Measurements from ENCODE around the gene SCTR.

The SCTR gene

DNA sequence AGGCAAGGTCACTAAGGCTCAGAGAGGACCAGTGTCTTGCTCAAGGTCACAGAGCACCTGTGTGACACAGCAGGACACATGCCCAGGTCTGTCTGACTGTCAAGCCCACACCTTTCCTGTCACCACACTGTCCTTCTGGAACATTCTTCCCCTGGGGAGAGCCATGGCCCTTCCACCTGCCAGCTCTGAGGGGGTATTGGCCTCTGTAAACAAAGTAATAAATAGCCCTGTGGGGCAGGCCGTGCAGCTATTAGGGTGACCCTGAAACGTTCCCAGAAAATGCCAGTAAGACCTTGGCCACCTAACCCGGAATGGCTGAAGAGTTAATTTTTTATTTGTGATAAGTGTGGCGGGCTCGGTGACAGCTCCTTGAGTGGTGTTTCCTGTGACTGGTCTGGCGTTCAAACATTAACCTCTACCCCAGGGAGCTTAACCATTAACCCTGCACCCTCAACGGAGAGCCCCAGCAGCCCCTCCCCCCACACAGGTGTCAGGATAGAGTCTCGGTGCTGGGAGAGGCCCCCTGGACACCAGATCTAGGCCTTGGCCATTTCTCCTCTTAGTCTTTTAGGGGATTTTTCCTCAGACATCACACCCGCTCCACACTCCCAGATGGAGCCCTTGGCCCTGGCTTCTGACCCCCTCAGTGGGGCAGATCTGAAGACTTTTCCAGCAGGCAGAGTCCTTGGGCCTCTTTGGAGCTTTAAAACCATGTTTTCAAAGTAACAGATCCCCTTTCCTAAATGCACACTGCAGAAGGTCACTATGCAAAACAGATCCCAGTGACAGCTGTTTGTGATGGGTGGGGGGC is 36.6 kb downstream of the SCTR start:
- no peak for DNase-seq (ENCODE audit: low read depth)

GRCh38 chr2:119486886-119487285 is 37.4 kb downstream of the SCTR start:
- DNase-seq (ENCODE audit: low read depth): no peak

DNA sequence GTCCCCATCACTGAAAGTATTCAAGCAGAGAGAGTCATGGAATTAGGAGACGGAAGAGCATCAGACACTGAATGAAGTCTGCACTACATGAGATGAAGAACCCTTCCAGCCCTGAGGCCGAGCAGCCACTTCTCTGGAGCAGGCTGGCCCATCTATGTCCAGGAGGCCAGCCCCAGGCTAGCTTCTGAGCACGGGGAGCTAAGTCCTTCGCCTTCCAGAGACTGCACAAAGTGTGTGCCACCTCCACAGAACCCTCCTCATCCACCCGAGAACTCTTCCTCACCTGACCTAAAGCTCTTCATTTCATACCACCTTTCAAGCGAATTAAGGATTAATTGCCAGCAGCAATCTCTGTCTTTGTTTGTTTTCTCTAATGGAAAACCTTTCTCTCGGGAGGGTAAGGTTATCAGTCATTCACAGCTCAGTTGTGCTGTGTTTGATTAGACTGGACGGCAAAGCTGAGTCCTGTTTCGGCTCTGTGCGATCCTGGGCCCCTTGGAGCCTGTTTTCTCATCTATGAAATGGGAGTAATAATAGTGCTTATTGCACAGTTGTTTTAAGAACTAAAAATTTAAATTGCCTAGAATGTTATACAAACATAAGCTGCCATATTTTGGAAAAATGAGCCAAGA is 38.0 kb downstream of the SCTR start:
- DNase-seq (ENCODE audit: low read depth): no peak

- DNase-seq (ENCODE audit: low read depth): no peak
These were observed 38.8 kb downstream of the SCTR start for GRCh38 chr2:119485336-119486110.

- DNase-seq (ENCODE audit: low read depth): no peak
These were observed 39.4 kb downstream of the SCTR start for GRCh38 chr2:119484834-119485233.

GRCh38 chr2:119483896-119484718 is 40.2 kb downstream of the SCTR start:
- DNase-seq (ENCODE audit: low read depth): no peak

GRCh38 chr2:119483395-119483753 is 40.9 kb downstream of the SCTR start:
- no peak for DNase-seq (ENCODE audit: low read depth)

DNA sequence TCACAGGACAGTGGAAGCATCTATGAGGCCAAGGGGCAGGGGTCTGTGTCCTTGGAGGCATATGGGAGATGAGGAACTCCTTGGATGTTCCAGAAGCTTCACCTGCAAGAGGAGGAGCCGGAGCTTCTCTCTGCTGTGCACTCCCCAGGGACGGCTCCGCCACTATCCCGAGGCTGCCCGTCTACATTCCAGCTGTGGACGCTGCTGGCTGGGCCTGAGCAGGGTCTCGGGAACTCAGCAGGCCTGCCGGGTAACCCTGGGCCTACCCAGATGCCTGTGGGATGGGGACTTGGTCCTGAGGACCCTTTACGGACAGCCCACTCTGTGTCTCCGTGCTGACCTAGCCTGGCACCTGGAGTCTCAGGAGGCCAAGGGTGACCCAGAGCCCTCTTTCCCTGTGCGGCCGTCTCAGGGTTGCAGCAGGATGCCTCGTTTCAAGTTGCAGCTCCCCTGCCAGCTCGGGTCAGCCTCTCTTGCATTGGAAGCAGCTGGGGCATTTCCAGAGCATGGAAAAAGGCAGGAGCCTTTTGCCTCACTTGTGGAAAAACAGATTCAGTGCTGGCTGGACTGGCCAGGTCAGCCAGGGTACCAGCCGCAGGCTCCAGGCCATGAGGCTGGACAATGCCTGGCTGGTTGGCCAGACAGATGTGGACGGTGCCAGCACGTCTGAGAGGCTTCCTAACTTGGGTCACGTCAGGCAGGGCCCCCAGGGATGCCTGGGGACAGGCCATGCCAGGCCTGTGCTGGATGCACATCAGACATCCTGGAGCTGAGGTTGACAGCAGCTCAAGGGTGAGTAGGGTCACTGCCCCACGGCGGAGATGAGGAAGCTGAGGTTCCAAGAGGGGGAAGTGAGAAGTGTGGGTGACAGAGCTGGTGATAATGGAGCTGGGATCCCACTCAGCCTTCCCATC is 41.5 kb downstream of the SCTR start:
- no peak for DNase-seq (ENCODE audit: low read depth)

- DNase-seq (ENCODE audit: low read depth): no peak
These were observed 42.5 kb downstream of the SCTR start for GRCh38 chr2:119481501-119482455.

GRCh38 chr2:119480718-119481142 is 43.6 kb downstream of the SCTR start:
- no peak for DNase-seq (ENCODE audit: low read depth)

GRCh38 chr2:119480184-119480583 is 44.1 kb downstream of the SCTR start:
- DNase-seq (ENCODE audit: low read depth): no peak

GRCh38 chr2:119478978-119479295 is 45.3 kb downstream of the SCTR start:
- no peak for DNase-seq (ENCODE audit: low read depth)

GRCh38 chr2:119478188-119478977 is 45.9 kb downstream of the SCTR start:
- no peak for DNase-seq (ENCODE audit: low read depth)

DNA sequence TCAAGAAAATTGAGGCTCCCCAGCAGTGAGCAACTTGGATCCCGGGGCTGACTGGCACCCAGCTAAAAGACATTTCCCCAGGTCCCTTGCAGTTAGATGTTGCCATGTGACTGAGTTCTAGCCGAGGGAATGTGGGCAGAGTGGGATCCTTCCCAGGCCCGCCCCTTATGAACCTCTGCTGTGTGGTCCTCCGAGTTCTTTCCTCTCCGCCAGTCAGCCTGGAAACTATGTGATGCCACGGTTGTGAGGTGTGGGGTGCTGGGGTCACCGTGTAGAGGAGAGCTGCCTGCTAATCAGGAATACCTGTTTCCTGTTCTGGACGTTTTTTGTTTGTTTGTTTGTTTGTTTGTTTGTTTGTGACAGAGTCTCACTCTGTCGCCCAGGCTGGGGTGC is 47.2 kb downstream of the SCTR start:
- no peak for DNase-seq (ENCODE audit: low read depth)

DNA sequence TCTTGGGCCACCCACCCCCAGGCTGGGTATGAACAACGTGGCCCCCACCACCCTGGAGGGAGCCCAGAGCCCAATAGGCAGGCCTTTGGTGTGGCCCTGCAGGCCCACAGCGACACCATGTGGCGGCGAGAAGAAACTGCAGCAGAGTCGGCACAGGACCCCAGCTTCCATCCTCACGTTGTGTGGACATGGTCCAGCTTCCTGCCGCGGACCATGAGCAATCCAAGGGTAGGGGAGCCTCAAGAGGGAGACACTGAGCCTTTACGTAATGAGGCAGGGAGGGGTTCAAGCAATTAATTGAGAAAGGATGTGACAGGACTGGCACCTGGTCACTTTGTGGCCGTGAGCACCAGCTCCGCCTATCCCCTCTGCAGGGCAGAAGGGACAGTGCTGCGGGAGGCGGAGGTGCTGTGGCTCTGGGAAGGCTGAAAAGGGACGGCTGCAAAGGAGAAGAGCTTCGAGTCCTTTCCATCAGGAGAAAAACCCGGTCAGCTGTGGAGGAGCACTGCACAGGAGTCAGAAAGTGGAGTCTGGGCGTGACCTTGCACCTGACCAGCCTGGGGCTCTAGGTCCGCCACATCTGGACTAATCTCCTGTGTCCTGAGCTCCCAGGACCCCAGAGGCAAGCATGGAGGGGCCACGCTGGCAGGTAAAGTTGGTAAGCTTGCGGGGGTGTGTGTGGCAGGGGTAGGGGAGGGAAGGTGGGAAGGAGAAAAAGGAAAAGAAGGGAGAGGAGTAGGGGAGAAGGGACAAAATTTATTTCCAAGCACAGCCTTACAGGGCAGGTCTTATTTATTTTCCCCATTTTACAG is 47.8 kb downstream of the SCTR start:
- DNase-seq (ENCODE audit: low read depth): no peak

GRCh38 chr2:119475857-119476244 is 48.4 kb downstream of the SCTR start:
- DNase-seq (ENCODE audit: low read depth): no peak

GRCh38 chr2:119475225-119475856 is 48.9 kb downstream of the SCTR start:
- no peak for DNase-seq (ENCODE audit: low read depth)
